CD4-positive, alpha-beta T cell treated with Interleukin-6 at 100 ng/mL for 8 hours (primary cell): ENCODE data around the gene PGD.
A peak's percentile ranks its signal among the peaks of the same experiment; 100 is the strongest.

Source experiments
- DNase-seq: peaks from one replicate; pipeline ENCODE4 v3.0.0-alpha.2; 2020; ENCODE audit warnings: mixed read lengths, low spot score

PGD gene

GRCh38 chr1:10398734-10399443 is at the start of gene PGD:
PGD (plus strand) TSS chr1:10399064; CDS start chr1:10399118, 54 bp downstream.
- DNase-seq: peak; percentile 96

- DNase-seq: no peak
Measured at GRCh38 chr1:10353282-10353681, 45.6 kb upstream of the PGD start.

- DNase-seq: no peak
Measured at GRCh38 chr1:10353693-10354092, 45.2 kb upstream of the PGD start.

- DNase-seq: no peak
Measured at GRCh38 chr1:10360045-10360444, 38.8 kb upstream of the PGD start.

- DNase-seq: no peak
Measured at GRCh38 chr1:10361515-10361914, 37.3 kb upstream of the PGD start.

GRCh38 chr1:10368194-10368593 is 30.7 kb upstream of the PGD start:
- DNase-seq: no peak

GRCh38 chr1:10374442-10374860 is 24.4 kb upstream of the PGD start:
- no peak for DNase-seq

- DNase-seq: peak; percentile 11
Measured at GRCh38 chr1:10377365-10378029, 21.4 kb upstream of the PGD start.

- no peak for DNase-seq
Measured at GRCh38 chr1:10378081-10378841, 20.6 kb upstream of the PGD start.

- no peak for DNase-seq
Measured at GRCh38 chr1:10379101-10379620, 19.7 kb upstream of the PGD start.

GRCh38 chr1:10379676-10380075 is 19.2 kb upstream of the PGD start:
- no peak for DNase-seq

GRCh38 chr1:10380594-10381275 is 18.1 kb upstream of the PGD start:
- DNase-seq: no peak

GRCh38 chr1:10383630-10384029 is 15.2 kb upstream of the PGD start:
- no peak for DNase-seq

- no peak for DNase-seq
Measured at GRCh38 chr1:10384219-10384618, 14.6 kb upstream of the PGD start.

- no peak for DNase-seq
Measured at GRCh38 chr1:10386761-10387676, 11.8 kb upstream of the PGD start.

- DNase-seq: no peak
Measured at GRCh38 chr1:10387677-10388386, 11.0 kb upstream of the PGD start.

- no peak for DNase-seq
Measured at GRCh38 chr1:10388387-10388715, 10.5 kb upstream of the PGD start.

- DNase-seq: no peak
Measured at GRCh38 chr1:10389271-10389973, 9.4 kb upstream of the PGD start.

GRCh38 chr1:10396870-10397269 is 2.0 kb upstream of the PGD start:
- DNase-seq: no peak

- DNase-seq: no peak
Measured at GRCh38 chr1:10398278-10398733, 558 bp upstream of the PGD start.
